Skeletal muscle tissue (tissue), 4 donors: Measurements from ENCODE around the gene IFI6. TPM values are rescaled to one million over a fixed set of nuclear protein-coding genes. Genes with fewer than 3 reads are reported as not detected.
"Not testable (repeated sequence)": the region's sequence is repeated elsewhere in the genome, so short reads cannot be mapped to it uniquely, and the experiment has no call there.

ENCODE experiments used
- H3K27ac ChIP-seq: one replicate; pipeline ENCODE4 v1.7.0; 2013; ENCODE audit warnings: mild to moderate bottlenecking, low read depth, low read length, inconsistent platforms
- H3K27me3 ChIP-seq, 3 donors: one replicate each; pipeline ENCODE4 v1.7.0; 2013; ENCODE audit warnings: low read length in 3 of 3; ENCODE audit not compliant: control insufficient read depth in 3 of 3, insufficient read depth in 3 of 3
- H3K36me3 ChIP-seq, 3 donors: one replicate each; pipeline ENCODE4 v1.7.0; 2013; ENCODE audit warnings: low read length in 3 of 3; ENCODE audit not compliant: control insufficient read depth in 3 of 3, insufficient read depth in 3 of 3
- H3K4me1 ChIP-seq, 3 donors: one replicate each; pipeline ENCODE4 v1.7.0; 2013; ENCODE audit warnings: low read length in 3 of 3, mild to moderate bottlenecking in 3 of 3; ENCODE audit not compliant: control insufficient read depth in 3 of 3, insufficient read depth in 3 of 3
- H3K4me3 ChIP-seq, 3 donors: one replicate each; pipeline ENCODE4 v1.7.0; 2013; ENCODE audit warnings: low read length in 3 of 3
- H3K9ac ChIP-seq, 3 donors: one replicate each; pipeline ENCODE4 v1.7.0; 2013; ENCODE audit warnings: low read length in 3 of 3, mild to moderate bottlenecking in 3 of 3, moderate library complexity in 2 of 3, low read depth in 1 of 3
- H3K9me3 ChIP-seq, 3 donors: one replicate each; pipeline ENCODE4 v1.7.0; 2013; ENCODE audit warnings: low read length in 3 of 3; ENCODE audit not compliant: control insufficient read depth in 3 of 3
- total RNA-seq: library from RNA; depleted of rRNA; stranded (reverse); fragments of >200 nt; gene quantifications from one replicate; pipeline ENCODE4 v1.2.3, GENCODE V29; 2014
- donor health status: Osteomylitis.

Gene IFI6
- total RNA-seq, 1 donor from 2014 or later: 90.8 TPM

DNA sequence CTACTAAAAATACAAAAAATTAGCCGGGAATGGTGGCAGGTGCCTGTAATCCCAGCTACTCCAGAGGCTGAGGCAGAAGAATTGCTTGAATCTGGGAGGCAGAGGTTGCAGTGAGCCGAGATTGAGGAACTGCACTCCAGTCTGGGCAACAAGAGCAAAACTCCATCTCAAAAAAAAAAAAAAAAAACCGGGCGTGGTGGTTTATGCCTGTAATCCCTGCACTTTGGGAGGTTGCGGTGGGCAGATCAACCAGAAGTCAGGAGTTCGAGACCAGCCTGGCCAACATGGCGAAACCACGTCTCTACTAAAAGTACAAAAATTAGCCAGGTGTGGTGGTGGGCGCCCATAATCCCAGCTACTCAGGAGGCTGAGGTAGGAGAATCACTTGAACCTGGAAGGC lies 31.5 kb downstream of the IFI6 start:
- not testable (repeated sequence) for H3K4me1 ChIP-seq, H3K9ac ChIP-seq, H3K36me3 ChIP-seq, H3K27ac ChIP-seq, H3K4me3 ChIP-seq, H3K9me3 ChIP-seq, H3K27me3 ChIP-seq

DNA sequence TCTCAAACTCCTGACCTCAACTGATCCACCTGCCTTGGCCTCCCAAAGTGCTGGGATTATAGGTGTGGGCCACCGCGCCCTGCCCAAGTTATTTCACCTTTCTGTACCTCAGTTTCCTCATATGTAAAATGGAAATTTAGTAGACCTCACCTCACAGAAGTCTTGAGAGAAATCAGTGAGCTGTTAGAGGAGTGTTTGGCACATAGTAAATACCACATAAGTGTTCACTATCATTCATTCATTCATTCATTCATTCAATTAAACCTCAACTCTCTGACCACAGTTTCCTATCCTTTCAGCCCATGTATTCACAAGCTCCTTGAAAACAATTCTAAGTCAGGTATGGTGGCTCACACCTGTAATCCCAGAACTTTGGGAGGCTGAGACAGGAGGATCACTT lies 33.2 kb downstream of the IFI6 start:
- no peaks in the 10 kb centered on the region for H3K36me3 ChIP-seq
- H3K9ac ChIP-seq: no peak overlapping the region
- H3K4me3 ChIP-seq: no peak overlapping the region
- peaks cover 7 to 11% (median 10%) of the 10 kb centered on the region in 3 donors for H3K27me3 ChIP-seq
- no peak overlapping the region for H3K27ac ChIP-seq
- peaks cover 2 to 14% (median 4%) of the 10 kb centered on the region in 3 donors for H3K4me1 ChIP-seq
- H3K9me3 ChIP-seq: no peaks in the 10 kb centered on the region

DNA sequence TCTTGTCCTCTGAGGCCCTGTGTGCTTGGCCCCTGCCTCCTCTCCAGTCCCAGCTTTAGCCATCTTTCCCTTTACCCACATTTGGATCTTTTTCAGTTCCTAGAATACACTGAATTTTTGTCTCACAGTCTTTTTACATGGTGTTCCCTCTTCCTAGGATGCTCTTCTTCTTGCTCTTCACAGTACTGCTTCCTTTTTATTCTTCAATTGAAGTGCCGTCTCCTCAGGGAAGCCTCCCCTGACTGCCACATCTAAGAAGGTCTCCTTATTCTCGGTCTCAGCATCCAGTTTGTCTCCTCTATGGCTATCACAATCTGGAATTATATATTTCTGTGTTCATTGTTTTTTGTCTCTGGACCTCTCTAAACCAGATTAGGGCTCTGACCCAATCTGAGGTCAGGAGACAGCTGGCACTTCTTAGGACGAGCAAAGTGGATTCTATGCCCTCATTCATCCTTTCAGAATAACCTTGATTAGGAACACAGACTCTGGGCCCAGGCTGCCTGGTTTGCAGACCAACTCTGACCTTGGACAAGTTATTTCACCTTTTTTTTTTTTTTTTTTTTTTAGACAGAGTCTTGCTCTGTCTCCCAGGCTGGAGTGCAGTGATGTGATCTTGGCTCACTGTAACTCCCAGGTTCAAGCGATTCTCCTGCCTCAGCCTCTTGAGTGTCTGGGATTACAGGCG lies 33.8 kb downstream of the IFI6 start:
- H3K9me3 ChIP-seq: no peaks in the 10 kb centered on the region
- no peak overlapping the region for H3K4me3 ChIP-seq
- peaks cover 10 to 16% (median 14%) of the 10 kb centered on the region in 3 donors for H3K27me3 ChIP-seq
- H3K9ac ChIP-seq: no peak overlapping the region
- H3K4me1 ChIP-seq: peaks cover 5 to 14% (median 8%) of the 10 kb centered on the region in 3 donors
- H3K36me3 ChIP-seq: no peaks in the 10 kb centered on the region
- H3K27ac ChIP-seq: no peak overlapping the region

DNA sequence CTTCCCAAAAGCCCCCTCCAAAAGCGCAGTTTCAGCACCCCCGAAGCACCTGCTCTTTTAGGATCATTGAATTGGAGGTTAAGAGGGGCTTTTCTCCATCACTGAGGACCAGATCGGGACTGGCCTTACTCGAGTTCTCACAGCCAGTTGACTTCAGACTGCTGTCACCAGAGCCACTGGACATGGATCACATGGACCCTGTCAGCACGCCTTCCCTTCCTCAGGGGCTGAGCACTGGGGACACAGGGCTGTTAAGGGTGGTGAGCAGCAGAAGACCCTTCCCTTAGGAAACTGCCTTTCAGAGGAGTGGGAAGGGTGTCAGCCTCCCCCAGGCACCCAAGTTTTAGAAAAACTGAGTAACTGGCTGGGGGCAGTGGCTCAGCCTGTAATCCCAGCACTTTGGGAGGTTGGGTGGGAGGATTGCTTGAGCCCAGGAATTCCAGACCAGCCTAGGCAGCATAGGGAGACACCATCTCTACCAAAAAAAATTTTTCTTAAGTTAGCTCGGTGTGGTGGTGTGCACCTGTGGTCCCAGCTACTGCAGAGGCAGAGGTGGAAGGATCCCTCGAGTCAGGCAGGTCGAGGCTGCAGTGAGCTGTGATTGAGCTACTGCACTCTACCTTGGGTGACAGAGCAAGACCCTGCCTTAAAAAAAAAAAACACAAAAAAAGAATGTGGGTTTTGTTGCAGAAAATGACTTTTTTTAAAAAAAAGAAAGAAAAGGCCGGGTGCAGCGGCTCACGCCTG lies 36.4 kb downstream of the IFI6 start:
- Histone ChIP-seq H3K27me3 (peaks cover 10 to 21% (median 14%) of the 10 kb centered on the region in 3 donors), H3K27ac (peak overlapping the region; percentile 73), H3K36me3 (no peaks in the 10 kb centered on the region), H3K9ac (peak overlapping the region in 1 of 3 donors; percentile 16), H3K9me3 (no peaks in the 10 kb centered on the region), H3K4me1 (peaks cover 20 to 35% (median 25%) of the 10 kb centered on the region in 3 donors), H3K4me3 (no peak overlapping the region)

DNA sequence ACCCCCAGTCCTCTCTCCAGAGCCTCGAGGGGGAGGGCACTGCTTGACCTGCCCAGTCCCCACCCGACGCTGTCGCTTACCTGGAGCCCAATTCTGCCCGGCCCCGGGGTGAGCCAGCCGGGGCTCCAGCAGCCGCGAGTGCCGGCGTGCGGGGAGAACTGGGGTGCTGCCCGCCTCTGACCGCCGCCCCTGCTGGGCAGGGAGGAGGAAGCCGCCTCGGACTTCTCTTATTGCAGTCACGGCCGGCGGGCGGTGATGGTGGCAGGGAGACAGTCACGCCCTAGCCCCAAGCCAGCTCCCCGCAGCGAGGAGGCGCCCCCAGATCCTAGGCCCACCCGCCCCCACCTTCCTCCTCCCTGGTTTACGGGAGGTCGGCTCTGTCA lies 37.0 kb downstream of the IFI6 start, which contains the start of gene FGR:
FGR (minus strand) TSS at position 201 of the 383 bp plus-strand sequence. CDS start 11,269 bp downstream, outside the sequence.
- H3K36me3 ChIP-seq: no peaks in the 10 kb centered on the region
- peak within 1 kb of the TSS; percentile 43 to 61 (median 57) for H3K4me3 ChIP-seq
- peaks cover 10 to 21% (median 14%) of the 10 kb centered on the region in 3 donors for H3K27me3 ChIP-seq
- H3K27ac ChIP-seq: peak within 1 kb of the TSS; percentile 73
- no peaks in the 10 kb centered on the region for H3K9me3 ChIP-seq
- peaks cover 20 to 37% (median 28%) of the 10 kb centered on the region in 3 donors for H3K4me1 ChIP-seq
- H3K9ac ChIP-seq: peak within 1 kb of the TSS; percentile 59 to 72 (median 66)

DNA sequence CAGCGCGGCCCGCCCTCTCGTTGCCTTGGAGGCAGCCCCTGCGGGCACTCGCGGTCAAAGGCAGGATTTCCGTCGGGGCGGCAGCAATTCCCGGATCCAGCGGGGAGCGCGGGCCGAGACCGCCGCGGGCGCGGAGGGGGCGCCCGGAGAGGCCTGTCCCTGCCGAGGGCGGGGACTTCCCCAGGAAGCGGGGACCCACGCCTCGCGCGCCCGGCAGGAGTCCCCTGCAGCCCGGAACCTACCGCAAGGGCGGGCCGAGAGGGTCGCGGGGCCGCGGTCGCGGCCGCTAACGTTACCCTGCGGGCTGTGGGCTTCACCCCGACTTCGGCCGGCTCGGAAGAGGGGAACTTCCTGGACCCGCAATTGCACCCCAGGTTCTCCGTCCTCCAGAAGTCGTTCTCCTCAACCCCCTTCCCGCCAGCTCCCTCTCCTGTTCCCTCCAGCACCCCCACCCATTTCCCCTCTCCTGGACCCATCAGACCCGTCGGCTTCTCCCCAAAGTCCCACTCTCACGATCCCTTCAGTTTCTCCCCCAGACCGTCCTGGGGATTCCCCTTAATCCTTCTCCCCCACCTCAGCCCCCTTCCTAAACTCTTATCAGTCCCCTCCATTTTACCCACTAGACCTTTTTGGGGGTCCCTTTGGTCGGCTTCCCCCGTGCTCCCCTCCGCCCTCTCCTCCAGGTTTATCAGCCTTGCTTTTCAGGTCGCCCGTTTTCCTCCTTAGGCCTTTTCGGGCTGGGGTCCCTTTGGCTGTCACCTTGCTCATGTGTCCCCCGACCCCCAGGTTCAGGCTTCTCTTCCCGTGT lies 37.6 kb downstream of the IFI6 start:
- H3K36me3 ChIP-seq: no peaks in the 10 kb centered on the region
- H3K9ac ChIP-seq: peak overlapping the region; percentile 59 to 72 (median 66)
- H3K27ac ChIP-seq: peak overlapping the region; percentile 73
- H3K9me3 ChIP-seq: no peaks in the 10 kb centered on the region
- peaks cover 10 to 21% (median 14%) of the 10 kb centered on the region in 3 donors for H3K27me3 ChIP-seq
- H3K4me1 ChIP-seq: peaks cover 21 to 37% (median 30%) of the 10 kb centered on the region in 3 donors
- peak overlapping the region; percentile 43 to 61 (median 57) for H3K4me3 ChIP-seq

DNA sequence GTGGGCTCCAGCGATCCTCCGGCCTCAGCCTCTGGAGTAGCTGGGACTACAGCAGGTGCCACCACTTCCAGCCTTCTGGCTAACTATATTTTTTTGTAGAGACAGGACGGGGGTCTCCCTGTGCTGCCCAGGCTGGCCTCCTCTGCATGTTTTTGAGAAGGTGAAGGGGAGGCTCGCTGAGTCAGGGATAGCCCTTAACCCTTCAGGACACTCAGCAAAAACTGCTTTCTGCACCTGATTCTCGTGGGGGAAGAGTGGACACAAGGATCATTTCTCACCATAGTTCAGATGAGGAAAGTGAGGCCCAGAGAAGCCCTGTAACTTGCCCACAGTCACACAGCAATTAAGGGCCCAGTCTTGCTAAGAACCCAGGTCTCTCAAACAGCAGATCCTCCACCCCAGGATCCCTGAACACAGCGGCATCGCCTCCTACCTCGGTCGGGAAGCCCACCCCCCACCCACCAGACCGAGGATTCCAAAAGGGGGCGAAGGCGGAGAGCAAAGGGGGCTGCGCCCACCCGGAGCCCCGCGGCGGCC lies 38.3 kb downstream of the IFI6 start:
- H3K9me3 ChIP-seq: no peaks in the 10 kb centered on the region
- H3K36me3 ChIP-seq: no peaks in the 10 kb centered on the region
- H3K4me1 ChIP-seq: peaks cover 27 to 44% (median 34%) of the 10 kb centered on the region in 3 donors
- H3K9ac ChIP-seq: peak overlapping the region; percentile 50 to 72 (median 66)
- peak overlapping the region in 1 of 3 donors; percentile 61 for H3K4me3 ChIP-seq
- peaks cover 10 to 21% (median 14%) of the 10 kb centered on the region in 3 donors for H3K27me3 ChIP-seq
- peak overlapping the region; percentile 73 for H3K27ac ChIP-seq

DNA sequence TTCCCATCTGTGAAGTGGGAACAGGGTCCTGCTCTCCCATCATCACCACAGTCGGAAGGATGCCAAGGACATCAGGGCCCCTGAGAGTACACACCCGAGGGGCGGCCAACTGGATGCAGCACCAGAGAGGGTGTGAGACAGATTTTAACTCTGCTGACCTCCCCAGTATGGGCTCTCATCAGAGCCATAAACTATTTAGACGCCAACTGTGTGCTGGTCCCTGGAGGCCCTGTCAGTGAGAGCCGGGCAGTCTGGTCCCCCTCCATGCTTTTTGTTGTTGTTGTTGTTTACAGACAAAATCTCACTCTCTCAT lies 38.7 kb downstream of the IFI6 start:
- no peak overlapping the region for H3K4me3 ChIP-seq
- peaks cover 30 to 48% (median 38%) of the 10 kb centered on the region in 3 donors for H3K4me1 ChIP-seq
- peak overlapping the region; percentile 36 for H3K27ac ChIP-seq
- H3K9ac ChIP-seq: no peak overlapping the region
- no peaks in the 10 kb centered on the region for H3K36me3 ChIP-seq
- no peaks in the 10 kb centered on the region for H3K9me3 ChIP-seq
- peaks cover 10 to 21% (median 14%) of the 10 kb centered on the region in 3 donors for H3K27me3 ChIP-seq

DNA sequence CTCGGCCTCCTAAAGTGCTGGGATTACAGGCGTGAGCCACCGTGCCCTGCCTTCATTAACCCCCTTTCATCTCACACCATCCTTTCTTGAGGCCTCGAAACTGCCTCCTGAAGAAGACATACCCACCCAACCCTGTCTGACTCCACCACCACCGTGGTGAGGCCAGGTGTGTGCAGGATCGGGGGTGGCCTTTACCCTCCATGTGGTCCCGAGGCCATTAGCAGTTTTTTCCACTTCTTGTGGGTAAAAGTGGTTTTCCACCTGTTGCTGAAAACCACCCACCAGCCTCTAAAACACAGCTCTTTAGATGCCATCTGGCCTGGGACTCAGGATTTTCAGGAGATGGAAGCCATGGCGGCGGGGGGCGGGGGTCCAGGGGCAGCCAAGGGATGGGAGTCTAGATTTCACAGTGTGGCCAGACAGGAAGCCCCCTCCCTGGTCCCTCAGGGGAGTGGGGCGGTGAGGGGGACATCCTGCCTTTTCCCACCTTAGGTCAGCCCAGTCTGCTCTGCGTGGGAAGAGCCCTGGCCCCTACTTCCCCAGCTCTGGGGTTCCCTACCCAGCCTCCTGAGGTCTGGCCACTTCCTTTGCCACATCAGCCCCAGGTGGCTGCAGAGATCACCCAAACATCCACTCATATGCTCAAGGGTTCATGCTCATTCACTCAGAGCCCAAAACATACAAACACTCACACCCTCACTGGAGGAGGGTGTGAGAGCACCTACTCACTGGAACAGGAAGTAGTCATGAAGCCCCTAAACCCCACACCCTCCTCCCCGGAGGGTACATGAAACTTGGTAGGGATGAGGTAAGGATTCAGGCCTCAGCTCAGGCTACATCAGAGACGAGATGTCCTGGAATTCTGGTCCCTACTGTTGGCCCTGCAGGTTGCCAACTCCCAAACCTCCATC lies 39.4 kb downstream of the IFI6 start:
- Histone ChIP-seq H3K9ac (no peak overlapping the region), H3K9me3 (no peaks in the 10 kb centered on the region), H3K4me1 (peaks cover 30 to 53% (median 38%) of the 10 kb centered on the region in 3 donors), H3K36me3 (no peaks in the 10 kb centered on the region), H3K27me3 (peaks cover 10 to 21% (median 14%) of the 10 kb centered on the region in 3 donors), H3K27ac (peak overlapping the region; percentile 36), H3K4me3 (no peak overlapping the region)
